ENCODE results near the gene NCOR2. TPM values are rescaled to one million over a fixed set of nuclear protein-coding genes. Genes with fewer than 3 reads are reported as not detected.
A peak's percentile ranks its signal among the peaks of the same experiment; 100 is the strongest.

The NCOR2 gene
- total RNA-seq, 2 donors from 2014 or later: 185 to 207 TPM

- DNase-seq: peak; percentile 97
- H3K36me3 ChIP-seq (ENCODE audit: control insufficient read depth, insufficient read depth, low read length): no peaks in the 10 kb centered on the region
- peak overlapping the region; percentile 68 for H3K9ac ChIP-seq (ENCODE audit: extremely low read depth, low read length, poor library complexity, severe bottlenecking)
- peak overlapping the region; percentile 70 for H3K27ac ChIP-seq (ENCODE audit: low read depth, low read length)
- peak; percentile 45 for TF ChIP-seq CTCF (conservative IDR thresholded peaks at IDR 0.05)
- WGBS, 2 experiments (ENCODE audit: insufficient coverage in 1 of 2, insufficient read length in 1 of 2): 0% methylated on average over 24 to 56 of the region's 56 CpGs
- Mint-ChIP-seq H3K4me1 (peaks cover 21% of the 10 kb centered on the region), H3K4me3 (peak overlapping the region; percentile 75), H3K27me3 (ENCODE audit: insufficient read depth) (no peaks in the 10 kb centered on the region), H3K9me3 (no peaks in the 10 kb centered on the region), H3K27ac (peak overlapping the region; percentile 70), H3K36me3 (ENCODE audit: low read depth) (no peaks in the 10 kb centered on the region)
- no peaks in the 10 kb centered on the region for H3K9me3 ChIP-seq (ENCODE audit: control insufficient read depth, low read length)
- peaks cover 4% of the 10 kb centered on the region for H3K4me1 ChIP-seq (ENCODE audit: control insufficient read depth, insufficient read depth, low read length)
- no peaks in the 10 kb centered on the region for H3K27me3 ChIP-seq (ENCODE audit: control insufficient read depth, insufficient read depth, low read length, poor library complexity, severe bottlenecking)
- peak overlapping the region; percentile 87 for H3K4me3 ChIP-seq (ENCODE audit: low read length)
Observed at GRCh38 chr12:124566161-124566996, 1.0 kb downstream of the NCOR2 start.

- Histone ChIP-seq H3K9me3 (ENCODE audit: control insufficient read depth, low read length) (no peaks in the 10 kb centered on the region), H3K27ac (ENCODE audit: low read depth, low read length) (peak overlapping the region; percentile 70), H3K9ac (ENCODE audit: extremely low read depth, low read length, poor library complexity, severe bottlenecking) (peak overlapping the region; percentile 68), H3K27me3 (ENCODE audit: control insufficient read depth, insufficient read depth, low read length, poor library complexity, severe bottlenecking) (no peaks in the 10 kb centered on the region), H3K36me3 (ENCODE audit: control insufficient read depth, insufficient read depth, low read length) (no peaks in the 10 kb centered on the region), H3K4me3 (ENCODE audit: low read length) (peak overlapping the region; percentile 87), H3K4me1 (ENCODE audit: control insufficient read depth, insufficient read depth, low read length) (peaks cover 4% of the 10 kb centered on the region)
- Mint-ChIP-seq H3K27ac (peak overlapping the region; percentile 70), H3K4me3 (peak overlapping the region; percentile 75), H3K27me3 (ENCODE audit: insufficient read depth) (no peaks in the 10 kb centered on the region), H3K36me3 (ENCODE audit: low read depth) (no peaks in the 10 kb centered on the region), H3K4me1 (peaks cover 27% of the 10 kb centered on the region), H3K9me3 (no peaks in the 10 kb centered on the region)
- DNase-seq: peak; percentile 81
- 7 to 13% methylated on average over 5 to 14 of the region's 14 CpGs for WGBS, 2 experiments (ENCODE audit: insufficient coverage in 1 of 2, insufficient read length in 1 of 2)
- no peak for TF ChIP-seq CTCF (conservative IDR thresholded peaks at IDR 0.05)
Observed at GRCh38 chr12:124565656-124566160, 1.7 kb downstream of the NCOR2 start.

GRCh38 chr12:124564971-124565491 is 2.4 kb downstream of the NCOR2 start:
- H3K4me1 ChIP-seq (ENCODE audit: control insufficient read depth, insufficient read depth, low read length): peaks cover 4% of the 10 kb centered on the region
- peak overlapping the region; percentile 11 for H3K9ac ChIP-seq (ENCODE audit: extremely low read depth, low read length, poor library complexity, severe bottlenecking)
- Mint-ChIP-seq H3K27me3 (ENCODE audit: insufficient read depth) (no peaks in the 10 kb centered on the region), H3K4me1 (peaks cover 26% of the 10 kb centered on the region), H3K36me3 (ENCODE audit: low read depth) (no peaks in the 10 kb centered on the region), H3K4me3 (peak overlapping the region; percentile 75), H3K9me3 (no peaks in the 10 kb centered on the region), H3K27ac (no peak overlapping the region)
- no peaks in the 10 kb centered on the region for H3K9me3 ChIP-seq (ENCODE audit: control insufficient read depth, low read length)
- no peaks in the 10 kb centered on the region for H3K36me3 ChIP-seq (ENCODE audit: control insufficient read depth, insufficient read depth, low read length)
- WGBS, 2 experiments (ENCODE audit: insufficient coverage in 1 of 2, insufficient read length in 1 of 2): 18 to 19% methylated on average over 11 to 17 of the region's 19 CpGs
- H3K27ac ChIP-seq (ENCODE audit: low read depth, low read length): no peak overlapping the region
- no peak for TF ChIP-seq CTCF (conservative IDR thresholded peaks at IDR 0.05)
- peak; percentile 88 for DNase-seq
- peak overlapping the region; percentile 87 for H3K4me3 ChIP-seq (ENCODE audit: low read length)
- no peaks in the 10 kb centered on the region for H3K27me3 ChIP-seq (ENCODE audit: control insufficient read depth, insufficient read depth, low read length, poor library complexity, severe bottlenecking)
